CD4-positive, alpha-beta T cell treated with Interleukin-15 for 1 hour (primary cell): Measurements from ENCODE around the gene HS3ST3B1.

ENCODE experiments used
- DNase-seq: peaks from one replicate; pipeline ENCODE4 v3.0.0-alpha.2; 2020

Gene HS3ST3B1

GRCh38 chr17:14321980-14322776 is 21.3 kb downstream of the HS3ST3B1 start:
- DNase-seq = no peak

GRCh38 chr17:14323522-14323981 is 22.7 kb downstream of the HS3ST3B1 start:
- DNase-seq = no peak

- no peak for DNase-seq
Observed at GRCh38 chr17:14325618-14326167, 24.8 kb downstream of the HS3ST3B1 start.

GRCh38 chr17:14329900-14330491 is 29.1 kb downstream of the HS3ST3B1 start:
- no peak for DNase-seq

GRCh38 chr17:14330492-14330962 is 29.6 kb downstream of the HS3ST3B1 start:
- DNase-seq = no peak

DNA sequence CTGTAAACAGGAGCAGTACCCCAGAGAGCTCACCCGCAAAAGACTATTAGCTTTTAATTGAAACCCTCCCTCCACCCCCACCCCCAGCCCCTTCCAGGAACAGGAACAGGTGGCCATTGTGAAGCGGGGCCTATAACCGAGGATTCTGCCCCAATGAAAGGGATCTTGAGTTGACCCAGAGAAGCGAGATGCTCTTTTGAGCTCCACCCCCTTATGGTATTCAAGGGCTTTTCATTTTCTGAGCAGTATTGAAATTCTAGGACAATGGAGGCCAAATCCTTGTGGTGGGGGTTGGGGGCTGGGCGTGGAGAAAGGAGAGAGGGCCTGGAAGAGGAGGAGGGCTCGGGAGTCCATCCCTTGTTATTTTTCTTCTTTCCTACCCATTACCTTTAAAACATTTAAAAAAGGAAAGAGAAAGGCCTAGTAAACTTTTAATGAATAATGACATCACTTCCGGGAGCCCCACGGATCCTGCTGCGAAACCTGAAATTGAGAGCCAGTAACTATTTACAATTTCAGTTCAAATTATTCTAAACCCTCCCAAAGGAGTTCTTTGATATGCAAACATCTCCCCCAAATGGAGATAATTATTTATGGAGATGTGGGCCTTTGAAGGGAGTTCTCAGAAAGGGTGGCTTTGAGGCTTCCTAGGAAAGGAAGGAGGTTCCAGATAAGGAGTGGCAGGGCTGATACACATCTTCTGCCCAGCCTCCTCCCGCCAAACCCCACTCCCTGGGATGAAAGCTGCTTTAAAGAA is 30.5 kb downstream of the HS3ST3B1 start:
- DNase-seq = no peak

DNA sequence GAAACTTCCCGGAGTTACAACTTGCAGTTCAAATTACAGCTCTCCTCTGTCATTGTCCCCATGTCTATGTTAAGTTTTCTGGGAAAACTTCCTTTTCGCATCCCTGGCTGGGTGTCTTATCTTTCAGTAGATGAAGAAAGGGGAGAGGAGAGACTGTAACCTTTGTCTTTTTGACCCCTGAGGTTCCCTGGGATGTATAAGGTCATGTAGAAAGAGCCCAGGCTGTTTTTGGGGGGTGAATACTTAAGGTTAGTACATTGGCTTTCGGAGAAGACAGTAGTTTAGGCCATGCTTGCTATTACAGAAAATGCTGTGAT is 31.1 kb downstream of the HS3ST3B1 start:
- no peak for DNase-seq

- no peak for DNase-seq
Observed at GRCh38 chr17:14332331-14332730, 31.4 kb downstream of the HS3ST3B1 start.

DNA sequence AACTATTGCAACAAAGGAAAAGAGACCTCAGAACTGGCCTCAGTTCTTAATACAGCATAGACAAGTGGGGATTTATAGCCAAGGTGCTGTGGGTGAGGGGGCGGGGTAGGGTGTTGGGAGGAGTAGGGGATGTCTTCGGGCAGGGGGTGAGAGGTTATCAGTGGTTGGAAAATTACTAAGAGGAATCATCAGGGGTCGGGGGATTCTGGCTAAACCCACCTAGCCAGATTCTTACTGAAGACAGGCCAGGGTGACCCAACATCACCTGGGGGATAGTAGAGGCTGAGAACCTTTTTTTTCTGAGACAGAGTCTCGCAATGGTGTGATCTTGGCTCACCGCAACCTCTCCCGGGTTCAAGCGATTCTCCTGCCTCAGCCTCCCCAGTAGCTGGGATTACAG is 32.6 kb downstream of the HS3ST3B1 start:
- no peak for DNase-seq

DNA sequence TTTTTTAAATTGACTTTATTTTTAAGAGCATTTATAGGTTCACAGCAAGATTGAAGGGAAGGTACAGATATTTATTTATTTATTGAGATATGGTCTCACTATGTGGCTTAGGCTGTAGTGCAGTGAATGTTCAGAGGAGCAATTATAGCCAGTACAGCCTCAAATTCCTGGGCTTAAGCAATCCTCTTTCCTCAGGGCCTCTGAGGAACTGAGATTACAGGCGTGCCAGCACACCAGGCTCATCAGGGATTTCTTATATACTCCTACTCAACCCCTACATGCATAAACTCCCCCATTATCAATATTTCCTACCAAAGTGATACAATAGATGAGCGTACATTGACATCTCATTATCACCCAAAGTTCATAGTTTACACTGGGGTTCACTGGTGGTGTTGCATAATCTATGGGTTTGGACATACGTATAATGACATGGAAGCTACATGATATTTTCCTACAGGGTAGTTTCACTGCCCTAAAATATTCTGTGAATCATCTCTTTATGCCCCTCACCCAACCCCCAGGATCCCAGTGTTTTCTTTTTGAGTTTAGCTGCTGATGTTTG is 33.5 kb downstream of the HS3ST3B1 start:
- no peak for DNase-seq

DNA sequence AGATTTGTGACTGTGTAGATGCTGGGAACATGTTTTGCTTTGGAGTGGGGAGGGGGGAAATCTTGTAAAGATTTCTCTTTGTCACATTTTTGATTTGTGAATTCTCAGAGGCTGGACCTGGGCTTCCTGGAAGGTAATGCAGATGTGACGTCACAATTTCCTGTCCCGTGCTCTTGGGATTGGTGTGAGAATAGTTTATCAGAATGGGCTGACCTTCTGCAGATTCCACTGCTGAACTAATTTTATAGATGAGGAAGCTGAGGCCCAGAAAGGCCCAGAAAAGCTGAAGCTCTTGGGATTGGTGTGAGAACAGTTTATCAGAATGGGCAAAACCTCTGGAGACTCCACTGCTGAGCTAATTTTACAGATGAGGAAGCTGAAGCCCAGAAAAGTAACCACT is 34.0 kb downstream of the HS3ST3B1 start:
- no peak for DNase-seq

- no peak for DNase-seq
Observed at GRCh38 chr17:14336418-14336817, 35.5 kb downstream of the HS3ST3B1 start.

- DNase-seq = no peak
Observed at GRCh38 chr17:14337596-14338079, 36.8 kb downstream of the HS3ST3B1 start.

DNA sequence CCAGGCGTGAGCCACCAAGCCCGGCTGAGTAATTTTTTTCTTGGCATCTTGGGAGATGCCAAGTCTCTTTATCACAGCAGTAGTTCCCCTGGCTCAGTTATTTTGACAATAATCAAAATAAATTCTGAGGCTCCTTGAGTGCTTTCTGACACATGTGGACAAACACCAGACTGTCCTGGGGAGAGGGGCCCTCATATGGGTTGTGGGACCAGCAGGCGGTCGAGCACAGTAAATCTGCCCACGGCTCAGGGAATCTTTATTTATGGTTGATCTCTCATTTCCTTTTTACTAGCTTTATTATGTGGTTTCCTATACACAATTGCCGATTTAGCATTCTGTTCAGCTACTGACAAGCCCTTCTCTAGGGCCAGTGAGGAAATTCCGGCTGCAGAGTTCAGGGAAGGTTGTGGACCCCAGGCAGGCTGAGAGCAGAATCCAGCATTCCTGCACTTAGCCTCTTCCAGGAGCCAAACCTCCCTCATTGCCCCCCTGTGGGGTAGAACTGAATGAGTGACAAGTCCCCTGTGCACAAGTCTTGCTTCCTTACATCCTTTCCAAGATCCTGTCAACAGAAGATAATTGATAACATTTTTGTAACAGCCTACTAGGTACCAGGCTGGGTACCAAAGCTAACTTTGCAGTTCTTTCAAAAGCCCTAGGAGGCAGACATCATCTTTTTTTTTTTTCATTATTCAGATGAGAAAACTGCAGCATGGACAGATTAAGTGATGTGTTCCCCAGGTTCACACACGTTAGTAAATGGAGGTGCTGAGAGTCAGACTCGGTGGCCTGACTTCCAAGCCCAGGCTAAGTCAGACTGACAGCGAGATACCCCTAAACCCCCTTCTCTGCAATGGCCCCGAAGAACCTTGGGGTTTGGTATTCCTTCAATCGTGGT is 40.2 kb downstream of the HS3ST3B1 start:
- no peak for DNase-seq

- no peak for DNase-seq
Observed at GRCh38 chr17:14341866-14342265, 41.0 kb downstream of the HS3ST3B1 start.

GRCh38 chr17:14346801-14347200 is 45.9 kb downstream of the HS3ST3B1 start:
- DNase-seq = no peak

GRCh38 chr17:14351493-14351892 is 50.6 kb downstream of the HS3ST3B1 start:
- DNase-seq = peak; percentile 43

GRCh38 chr17:14352136-14352535 is 51.3 kb downstream of the HS3ST3B1 start:
- no peak for DNase-seq

- DNase-seq = no peak
Observed at GRCh38 chr17:14353861-14354474, 53.1 kb downstream of the HS3ST3B1 start.

- DNase-seq = no peak
Observed at GRCh38 chr17:14354807-14355206, 53.9 kb downstream of the HS3ST3B1 start.

GRCh38 chr17:14355556-14355955 is 54.7 kb downstream of the HS3ST3B1 start:
- DNase-seq = no peak
